ENCODE measurements around the gene NUCKS1. TPM values are rescaled to one million over a fixed set of nuclear protein-coding genes. Genes with fewer than 3 reads are reported as not detected.

NUCKS1 gene
- total RNA-seq, 1 experiment from 2014 or later: 237 TPM

- Histone ChIP-seq H3K4me2 (ENCODE audit: low read length) (peak overlapping the region; percentile 48), H3K9ac (ENCODE audit: low read length) (no peak overlapping the region), H2AFZ (ENCODE audit: low read depth, low read length, poor library complexity, severe bottlenecking) (no peak overlapping the region), H3K4me3 (replicated peaks in 1 of 2; ENCODE audit: low read depth in 1 of 2, low read length in 2 of 2) (no peak overlapping the region), H3K4me1 (ENCODE audit: control insufficient read depth in 1 of 2, insufficient read depth in 2 of 2, low read length in 2 of 2) (peaks cover 24 to 40% of the 10 kb centered on the region in 2 experiments), H3K79me2 (ENCODE audit: insufficient read depth, low read length) (peaks cover 100% of the 10 kb centered on the region), H3K9me3 (ENCODE audit: control insufficient read depth in 1 of 2, insufficient read depth in 1 of 2, low read depth in 1 of 2, low read length in 2 of 2) (no peaks in the 10 kb centered on the region), H3K9me2 (ENCODE audit: insufficient read depth) (no peaks in the 10 kb centered on the region), H3K27ac (ENCODE audit: low read depth, low read length) (no peak overlapping the region), H3K36me3 (ENCODE audit: control insufficient read depth in 1 of 2, insufficient read depth in 2 of 2, low read length in 2 of 2) (no peaks in the 10 kb centered on the region; a peak in 1 of 4 replicates), H3K27me3 (ENCODE audit: insufficient read depth, low read length) (no peaks in the 10 kb centered on the region), H4K20me1 (ENCODE audit: insufficient read depth) (0 out of 2 replicates have a peak, but pooled peaks cover 12% of the 10 kb centered on the region)
- intact Hi-C loops (cut with micrococcal nuclease): no loop called here
- BruUV-seq (replicated peaks): no TSS peak
- DNase-seq (ENCODE audit: low read depth, low spot score) (no peak), ATAC-seq (no peak)
- RAD21 ChIA-PET (ENCODE audit: low non-redundant PET in 1 of 2, low total read pairs in 2 of 2, uncharacterized antibody in 2 of 2, unreplicated experiment in 2 of 2): no interaction called here
- CTCF ChIA-PET: no interaction called here
- TF ChIP-seq EZH2 (IDR thresholded peaks at IDR 0.05): no peak
- no peak for TF ChIP-seq CBX3 (IDR thresholded peaks at IDR 0.05; ENCODE audit: low read depth)
- TF ChIP-seq TCF7L2 (IDR thresholded peaks at IDR 0.05; ENCODE audit: borderline replicate concordance, extremely low read depth, insufficient read depth, insufficient read length): no peak
- no peak for TF ChIP-seq POLR2AphosphoS5 (IDR thresholded peaks at IDR 0.05; ENCODE audit: low read depth, low read length)
- POLR2A ChIA-PET: interaction anchor here (1.1 kb wide), 1 partner anchor 103 kb away, joined by 3 read pairs; the partner anchor contains the start of gene ELK4
These were observed 14.8 kb downstream of the NUCKS1 start for GRCh38 chr1:205735218-205735617.

DNA sequence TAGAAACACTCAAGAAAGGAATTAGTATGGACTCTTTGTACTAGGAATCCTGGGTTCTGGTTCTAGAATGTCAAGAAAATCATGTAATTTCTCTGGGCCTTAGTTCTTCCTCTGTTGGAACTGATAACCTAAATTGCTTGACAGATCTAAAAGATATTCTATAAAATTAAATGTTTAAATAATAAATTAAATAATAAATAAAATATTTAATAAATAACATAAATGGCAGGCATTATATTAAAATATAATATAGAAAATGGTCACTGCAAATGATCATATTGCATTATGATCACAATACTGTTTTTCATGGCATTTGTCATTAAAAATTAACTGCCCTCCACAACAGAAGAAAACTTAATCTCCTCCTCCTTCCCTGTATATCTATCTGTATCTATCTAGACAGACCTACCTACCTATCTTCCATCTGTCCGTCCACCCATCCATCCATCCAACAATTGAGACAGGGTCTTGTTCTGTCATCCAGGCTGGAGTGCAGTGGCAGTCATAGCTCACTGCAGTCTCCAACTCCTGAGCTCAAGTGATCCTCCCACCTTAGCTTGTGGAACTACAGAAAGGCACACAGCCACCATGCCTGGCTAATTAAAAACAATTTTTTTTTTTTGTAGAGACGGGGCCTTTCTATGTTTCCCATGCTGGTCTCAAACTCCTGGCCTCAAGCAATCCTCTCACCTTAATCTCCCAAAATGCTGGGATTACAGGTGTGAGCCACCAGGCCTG lies 16.4 kb downstream of the NUCKS1 start:
- peak; percentile 50; the same call in 1 of the 2 replicates for ATAC-seq
- Histone ChIP-seq H3K4me1 (ENCODE audit: control insufficient read depth in 1 of 2, insufficient read depth in 2 of 2, low read length in 2 of 2) (peaks cover 19 to 42% of the 10 kb centered on the region in 2 experiments), H3K79me2 (ENCODE audit: insufficient read depth, low read length) (peaks cover 100% of the 10 kb centered on the region), H3K36me3 (ENCODE audit: control insufficient read depth in 1 of 2, insufficient read depth in 2 of 2, low read length in 2 of 2) (peaks cover 0 to 4% of the 10 kb centered on the region in 2 experiments; a peak in 1 of 4 replicates), H3K9me2 (ENCODE audit: insufficient read depth) (no peaks in the 10 kb centered on the region), H3K4me2 (ENCODE audit: low read length) (no peak overlapping the region), H3K9me3 (ENCODE audit: control insufficient read depth in 1 of 2, insufficient read depth in 1 of 2, low read depth in 1 of 2, low read length in 2 of 2) (no peaks in the 10 kb centered on the region), H4K20me1 (ENCODE audit: insufficient read depth) (0 out of 2 replicates have a peak, but pooled peaks cover 12% of the 10 kb centered on the region), H3K27me3 (ENCODE audit: insufficient read depth, low read length) (no peaks in the 10 kb centered on the region), H3K4me3 (replicated peaks in 1 of 2; ENCODE audit: low read depth in 1 of 2, low read length in 2 of 2) (no peak overlapping the region), H2AFZ (ENCODE audit: low read depth, low read length, poor library complexity, severe bottlenecking) (no peak overlapping the region), H3K27ac (ENCODE audit: low read depth, low read length) (peak overlapping the region; percentile 4; the same call in 1 of the 2 replicates), H3K9ac (ENCODE audit: low read length) (no peak overlapping the region)
- CTCF ChIA-PET: interaction anchor here (1.2 to 2.1 kb wide), 3 partner anchors 22 to 76 kb away, joined by 3 to 6 read pairs (median 3); no protein-coding TSS in a partner anchor
- TF ChIP-seq TCF7L2 (IDR thresholded peaks at IDR 0.05; ENCODE audit: borderline replicate concordance, extremely low read depth, insufficient read depth, insufficient read length) (no peak), SIN3A (IDR thresholded peaks at IDR 0.05; ENCODE audit: low read depth) (no peak), REST (IDR thresholded peaks at IDR 0.05; ENCODE audit: low read depth) (no peak), ZNF274 (IDR thresholded peaks at IDR 0.05; ENCODE audit: low read depth, low read length) (no peak), POLR2A (IDR thresholded peaks at IDR 0.05; ENCODE audit: borderline replicate concordance, extremely low read depth, insufficient read depth, insufficient read length) (no peak), SRF (IDR thresholded peaks at IDR 0.05; ENCODE audit: low read depth) (no peak), YY1 (IDR thresholded peaks at IDR 0.05; ENCODE audit: extremely low read depth, insufficient replicate concordance, low read depth, low read length) (no peak)
- TF ChIP-seq, protein P1, sequence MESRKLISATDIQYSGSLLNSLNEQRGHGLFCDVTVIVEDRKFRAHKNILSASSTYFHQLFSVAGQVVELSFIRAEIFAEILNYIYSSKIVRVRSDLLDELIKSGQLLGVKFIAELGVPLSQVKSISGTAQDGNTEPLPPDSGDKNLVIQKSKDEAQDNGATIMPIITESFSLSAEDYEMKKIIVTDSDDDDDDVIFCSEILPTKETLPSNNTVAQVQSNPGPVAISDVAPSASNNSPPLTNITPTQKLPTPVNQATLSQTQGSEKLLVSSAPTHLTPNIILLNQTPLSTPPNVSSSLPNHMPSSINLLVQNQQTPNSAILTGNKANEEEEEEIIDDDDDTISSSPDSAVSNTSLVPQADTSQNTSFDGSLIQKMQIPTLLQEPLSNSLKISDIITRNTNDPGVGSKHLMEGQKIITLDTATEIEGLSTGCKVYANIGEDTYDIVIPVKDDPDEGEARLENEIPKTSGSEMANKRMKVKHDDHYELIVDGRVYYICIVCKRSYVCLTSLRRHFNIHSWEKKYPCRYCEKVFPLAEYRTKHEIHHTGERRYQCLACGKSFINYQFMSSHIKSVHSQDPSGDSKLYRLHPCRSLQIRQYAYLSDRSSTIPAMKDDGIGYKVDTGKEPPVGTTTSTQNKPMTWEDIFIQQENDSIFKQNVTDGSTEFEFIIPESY (IDR thresholded peaks at IDR 0.05; ENCODE audit: extremely low read depth, insufficient replicate concordance, low read length): no peak
- DNase-seq (ENCODE audit: low read depth, low spot score): no peak
- POLR2A ChIA-PET: no interaction called here
- no TSS peak for BruUV-seq (replicated peaks)
- intact Hi-C loops (cut with micrococcal nuclease): no loop called here
- RAD21 ChIA-PET (ENCODE audit: low non-redundant PET in 1 of 2, low total read pairs in 2 of 2, uncharacterized antibody in 2 of 2, unreplicated experiment in 2 of 2): no interaction called here
